ENCODE data around the gene ARSK. TPM values are rescaled to one million over a fixed set of nuclear protein-coding genes. Genes with fewer than 3 reads are reported as not detected.

ARSK gene
- total RNA-seq, 1 experiment from 2014 or later = 6.0 TPM

DNA sequence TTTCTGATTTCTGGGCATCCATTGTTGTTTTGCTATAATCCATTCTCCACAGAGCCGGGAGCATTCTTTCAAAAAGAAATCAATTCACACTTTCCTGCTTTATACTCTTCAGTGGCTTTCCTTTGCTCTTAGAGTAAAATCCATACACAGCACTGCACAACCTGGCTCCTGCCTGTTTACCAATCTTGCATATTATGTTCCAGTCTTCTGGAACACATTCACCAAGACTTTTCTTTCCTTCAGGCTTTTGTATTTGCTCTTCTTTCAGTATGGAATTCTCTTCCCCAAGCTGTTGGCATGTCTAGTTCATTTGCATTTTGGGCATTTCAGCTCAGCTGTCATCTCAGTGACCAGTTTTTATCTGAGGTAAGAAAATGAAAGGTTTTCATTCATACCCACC, 97.9 kb downstream of the ARSK start:
- H3K27ac ChIP-seq (ENCODE audit: low read depth, low read length, poor library complexity, severe bottlenecking) = no peak overlapping the region
- no peaks in the 10 kb centered on the region for H3K36me3 ChIP-seq (ENCODE audit: insufficient read depth, low read length, poor library complexity, severe bottlenecking)
- no peak overlapping the region for H3K4me3 ChIP-seq (ENCODE audit: low read depth, low read length, poor library complexity, severe bottlenecking)
- BruUV-seq (replicated peaks) = no TSS peak
- DNase-seq (ENCODE audit: low spot score) = no peak
- POLR2A ChIA-PET (ENCODE audit: low non-redundant PET) = no interaction called here
- intact Hi-C loops (cut with micrococcal nuclease; ENCODE audit: unreplicated experiment) = no loop called here
- H3K4me1 ChIP-seq (ENCODE audit: insufficient read depth, low read length, poor library complexity, severe bottlenecking) = no peaks in the 10 kb centered on the region
- no peaks in the 10 kb centered on the region for H3K27me3 ChIP-seq (replicated peaks; ENCODE audit: insufficient read depth, low read depth, low read length, poor library complexity)
- CTCF ChIA-PET = no interaction called here
- TF ChIP-seq, protein P1, sequence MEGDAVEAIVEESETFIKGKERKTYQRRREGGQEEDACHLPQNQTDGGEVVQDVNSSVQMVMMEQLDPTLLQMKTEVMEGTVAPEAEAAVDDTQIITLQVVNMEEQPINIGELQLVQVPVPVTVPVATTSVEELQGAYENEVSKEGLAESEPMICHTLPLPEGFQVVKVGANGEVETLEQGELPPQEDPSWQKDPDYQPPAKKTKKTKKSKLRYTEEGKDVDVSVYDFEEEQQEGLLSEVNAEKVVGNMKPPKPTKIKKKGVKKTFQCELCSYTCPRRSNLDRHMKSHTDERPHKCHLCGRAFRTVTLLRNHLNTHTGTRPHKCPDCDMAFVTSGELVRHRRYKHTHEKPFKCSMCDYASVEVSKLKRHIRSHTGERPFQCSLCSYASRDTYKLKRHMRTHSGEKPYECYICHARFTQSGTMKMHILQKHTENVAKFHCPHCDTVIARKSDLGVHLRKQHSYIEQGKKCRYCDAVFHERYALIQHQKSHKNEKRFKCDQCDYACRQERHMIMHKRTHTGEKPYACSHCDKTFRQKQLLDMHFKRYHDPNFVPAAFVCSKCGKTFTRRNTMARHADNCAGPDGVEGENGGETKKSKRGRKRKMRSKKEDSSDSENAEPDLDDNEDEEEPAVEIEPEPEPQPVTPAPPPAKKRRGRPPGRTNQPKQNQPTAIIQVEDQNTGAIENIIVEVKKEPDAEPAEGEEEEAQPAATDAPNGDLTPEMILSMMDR (conservative IDR thresholded peaks at IDR 0.05; ENCODE audit: low read depth, low read length) = no peak
- no peak for TF ChIP-seq EZH2 (IDR thresholded peaks at IDR 0.05; ENCODE audit: borderline replicate concordance, low read depth, low read length, poor library complexity, severe bottlenecking)
- no peaks in the 10 kb centered on the region for H3K9me3 ChIP-seq (ENCODE audit: low read depth, low read length, poor library complexity, severe bottlenecking)

DNA sequence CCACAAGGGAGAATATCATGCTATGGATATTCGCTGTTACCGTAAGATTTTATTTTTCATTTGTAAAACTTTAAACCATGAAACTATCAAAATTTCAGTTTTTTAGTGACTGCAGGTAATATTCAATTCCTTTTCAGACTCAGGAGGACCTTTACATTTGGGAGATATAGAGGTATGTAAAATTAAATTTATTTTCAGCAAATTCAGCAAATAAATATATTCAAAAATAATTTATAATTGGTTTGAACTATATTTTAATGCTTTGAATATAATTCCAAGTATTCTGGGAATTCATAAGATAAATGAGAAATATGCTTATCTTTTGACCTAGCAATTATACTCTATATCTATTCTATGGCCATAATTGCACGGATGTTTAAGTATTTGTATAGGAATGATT, 99.3 kb downstream of the ARSK start:
- no peak overlapping the region for H3K4me3 ChIP-seq (ENCODE audit: low read depth, low read length, poor library complexity, severe bottlenecking)
- no peak for DNase-seq (ENCODE audit: low spot score)
- TF ChIP-seq, protein P1 (conservative IDR thresholded peaks at IDR 0.05; ENCODE audit: low read depth, low read length) = no peak
- TF ChIP-seq EZH2 (IDR thresholded peaks at IDR 0.05; ENCODE audit: borderline replicate concordance, low read depth, low read length, poor library complexity, severe bottlenecking) = no peak
- ChIA-PET CTCF (no interaction called here), POLR2A (ENCODE audit: low non-redundant PET) (interaction anchor here (0.5 kb wide), 1 partner anchor 93 kb away, joined by 3 read pairs; no protein-coding TSS in a partner anchor)
- H3K27ac ChIP-seq (ENCODE audit: low read depth, low read length, poor library complexity, severe bottlenecking) = no peak overlapping the region
- H3K9me3 ChIP-seq (ENCODE audit: low read depth, low read length, poor library complexity, severe bottlenecking) = no peaks in the 10 kb centered on the region
- H3K4me1 ChIP-seq (ENCODE audit: insufficient read depth, low read length, poor library complexity, severe bottlenecking) = no peaks in the 10 kb centered on the region
- BruUV-seq (replicated peaks) = no TSS peak
- no peaks in the 10 kb centered on the region for H3K27me3 ChIP-seq (replicated peaks; ENCODE audit: insufficient read depth, low read depth, low read length, poor library complexity)
- no peaks in the 10 kb centered on the region for H3K36me3 ChIP-seq (ENCODE audit: insufficient read depth, low read length, poor library complexity, severe bottlenecking)
- intact Hi-C loops (cut with micrococcal nuclease; ENCODE audit: unreplicated experiment) = no loop called here

Other genes with a start within 250 kb of the ARSK start
- not detected in 2 replicates for gene FAM81B, start 163.7 kb upstream of the ARSK start, total RNA-seq (2021)
- 91.0 and 92.1 TPM in 2 replicates for gene SKIC3, start 124 bp upstream of the ARSK start, total RNA-seq (2021)
- gene GPR150, start 65.0 kb downstream of the ARSK start, total RNA-seq (2021) = 0.13 and 0.15 TPM in 2 replicates
- 2.4 and 3.5 TPM in 2 replicates for gene RFESD, start 91.7 kb downstream of the ARSK start, total RNA-seq (2021)
- gene SPATA9, start 127.9 kb downstream of the ARSK start, total RNA-seq (2021) = not detected in 2 replicates
- gene RHOBTB3, start 176.2 kb downstream of the ARSK start, total RNA-seq (2021) = 29.6 and 40.5 TPM in 2 replicates